A549 (cell line): ENCODE results near the gene PRSS12. TPM values are rescaled to one million over a fixed set of nuclear protein-coding genes. Genes with fewer than 3 reads are reported as not detected.

Experiments used
- ATAC-seq, 2 experiments: fragments of 200-7000 bp in 1 of 2; fragments of >200 bp in 1 of 2; cut with Nextera tagmentation in 1 of 2; cut with Tn5 transposase in 1 of 2; 3 replicates each; pipeline versions ENCODE4 v1.8.0 to v1.9.1; 2018 to 2020; ENCODE audit warnings: mild to moderate bottlenecking in 1 of 2, moderate library complexity in 1 of 2
- CTCF ChIA-PET: fragments of 300-600 bp; sonication (Branson Sonifier 250); formaldehyde crosslinking; extraction: SDS; loops from one replicate; lab custom pipeline; 2021; ENCODE audit warnings: antibody characterized with exemption, inconsistent platforms; lab: Yijun Ruan, JAX
- POLR2A ChIA-PET: fragments of 350-600 bp; formaldehyde crosslinking; extraction: SDS; loops from one replicate; lab custom pipeline; 2021; ENCODE audit warnings: antibody characterized with exemption, inconsistent platforms; lab: Yijun Ruan, JAX
- DNase-seq, 2 experiments: peaks; one replicate each; pipeline versions ENCODE4 v3.0.0 to v3.0.0-alpha.2; 2011 to 2016; ENCODE audit warnings: low read depth in 1 of 2, low spot score in 1 of 2
- FAIRE-seq: peaks from 2 replicates; lab custom pipeline; 2011; peaks lifted over from hg19 to GRCh38; lab: Jason Lieb, UNC
- H3K27ac ChIP-seq, 2 experiments: fragments of >200 bp; sonication (Bioruptor Twin); formaldehyde crosslinking; 3 replicates each; pipeline ENCODE4 v1.5.1; 2016 to 2017
- H3K4me1 ChIP-seq: fragments of >200 bp; sonication (Bioruptor Twin); formaldehyde crosslinking; 3 replicates; pipeline ENCODE4 v1.6.1; 2016
- H3K4me2 ChIP-seq: fragments of >200 bp; sonication (Bioruptor Twin); formaldehyde crosslinking; 3 replicates; pipeline ENCODE4 v1.6.1; 2016
- H3K4me3 ChIP-seq: fragments of >200 bp; sonication (Bioruptor Twin); formaldehyde crosslinking; 3 replicates; pipeline ENCODE4 v1.5.1; 2016
- H3K9me3 ChIP-seq: fragments of >200 bp; sonication (Bioruptor Twin); formaldehyde crosslinking; 3 replicates; pipeline ENCODE4 v1.6.1; 2016
- ATOH8 ChIP-seq: fragments of 250-450 bp; sonication (Bioruptor Pico); IDR thresholded peaks from 2 replicates; pipeline ENCODE4 v1.5.0; 2020; ENCODE audit warnings: low read depth, mild to moderate bottlenecking, moderate library complexity
- BHLHE40 ChIP-seq: IDR thresholded peaks from 2 replicates; pipeline ENCODE4 v1.6.1; 2012; ENCODE audit warnings: low read depth, low read length, inconsistent platforms
- CBX2 ChIP-seq: fragments of 200-600 bp; sonication (generic); IDR thresholded peaks from 2 replicates; pipeline ENCODE4 v1.6.1; 2016; ENCODE audit warnings: low read depth, mild to moderate bottlenecking, borderline replicate concordance
- CHD4 ChIP-seq: fragments of 200-600 bp; sonication (generic); IDR thresholded peaks from 2 replicates; pipeline ENCODE4 v1.6.1; 2016; ENCODE audit warnings: antibody characterized with exemption, mild to moderate bottlenecking, borderline replicate concordance
- EHMT2 ChIP-seq: fragments of 200-600 bp; sonication (generic); IDR thresholded peaks from 2 replicates; pipeline ENCODE4 v1.6.1; 2016; ENCODE audit warnings: antibody characterized with exemption, low read depth, mild to moderate bottlenecking, moderate library complexity
- ELK1 ChIP-seq: fragments of 150-350 bp; IDR thresholded peaks from 2 replicates; pipeline ENCODE4 v1.6.1; 2014; ENCODE audit warnings: low read depth, mild to moderate bottlenecking, low read length
- ESRRA ChIP-seq: fragments of 150-350 bp; IDR thresholded peaks from 2 replicates; pipeline ENCODE4 v1.6.1; 2014; ENCODE audit warnings: mild to moderate bottlenecking, low read length, borderline replicate concordance
- HES2 ChIP-seq: fragments of >200 bp; sonication (Bioruptor Twin); formaldehyde crosslinking; IDR thresholded peaks from 2 replicates; pipeline ENCODE4 v1.6.1; 2016
- HMGXB4 ChIP-seq: fragments of 250-450 bp; sonication (Bioruptor Pico); IDR thresholded peaks from 2 replicates; pipeline ENCODE4 v1.5.0; 2021; ENCODE audit warnings: mild to moderate bottlenecking, moderate library complexity, borderline replicate concordance
- HOXA7 ChIP-seq: fragments of 250-450 bp; sonication (Bioruptor Pico); IDR thresholded peaks from 2 replicates; pipeline ENCODE4 v1.5.0; 2020; ENCODE audit warnings: mild to moderate bottlenecking, moderate library complexity
- HOXB13 ChIP-seq: fragments of 250-450 bp; sonication (Bioruptor Pico); IDR thresholded peaks from 2 replicates; pipeline ENCODE4 v1.5.0; 2020; ENCODE audit warnings: low read depth, mild to moderate bottlenecking, moderate library complexity
- JUN ChIP-seq, 2 experiments: fragments of >200 bp; sonication (Bioruptor Twin); formaldehyde crosslinking; IDR thresholded peaks; 2 replicates in 1 of 2; 3 replicates in 1 of 2; pipeline ENCODE4 v1.6.1; 2016 to 2017
- KDM1A ChIP-seq: fragments of 200-600 bp; sonication (generic); IDR thresholded peaks from 2 replicates; pipeline ENCODE4 v1.6.1; 2016; ENCODE audit warnings: low read depth, mild to moderate bottlenecking
- PBX3 ChIP-seq: IDR thresholded peaks from 2 replicates; pipeline ENCODE4 v1.6.1; 2012
- RARB ChIP-seq: fragments of 250-450 bp; sonication (Bioruptor Pico); IDR thresholded peaks from 2 replicates; pipeline ENCODE4 v1.8.0; 2021; ENCODE audit warnings: mild to moderate bottlenecking, moderate library complexity
- RFX5 ChIP-seq: fragments of 450-650 bp; IDR thresholded peaks from 2 replicates; pipeline ENCODE4 v1.7.1; 2014; ENCODE audit warnings: antibody characterized with exemption, mild to moderate bottlenecking, moderate library complexity
- SREBF2 ChIP-seq: fragments of 450-650 bp; IDR thresholded peaks from 2 replicates; pipeline ENCODE4 v1.6.1; 2014; ENCODE audit warnings: mild to moderate bottlenecking, moderate library complexity
- TFCP2L1 ChIP-seq: fragments of 250-450 bp; sonication (Bioruptor Pico); IDR thresholded peaks from 2 replicates; pipeline ENCODE4 v1.5.0; 2021; ENCODE audit warnings: mild to moderate bottlenecking
- TP53 ChIP-seq: fragments of 250-450 bp; sonication (Bioruptor Pico); IDR thresholded peaks from 2 replicates; pipeline ENCODE4 v1.5.0; 2021; ENCODE audit warnings: mild to moderate bottlenecking, moderate library complexity
- ZC3H11A ChIP-seq: fragments of 450-650 bp; IDR thresholded peaks from 2 replicates; pipeline ENCODE4 v1.6.1; 2014; ENCODE audit warnings: antibody characterized with exemption, mild to moderate bottlenecking
- ZSCAN20 ChIP-seq: fragments of 250-450 bp; sonication (Bioruptor Pico); IDR thresholded peaks from 2 replicates; pipeline ENCODE4 v1.8.0; 2022; ENCODE audit warnings: mild to moderate bottlenecking, moderate library complexity
- WGBS: methylation state at CpG from one replicate; pipeline ENCODE4 v1.1.6; 2017; ENCODE audit errors: missing lambda C conversion rate; 5-methylcytosine and 5-hydroxymethylcytosine counted together
- polyA plus RNA-seq, 4 experiments: library from polyadenylated mRNA; depleted of rRNA in 3 of 4; stranded (reverse); fragments of >200 nt; fragmentation: RNase III in 1 of 4; extraction: RNeasy Plus Mini Kit Qiagen cat#74134 plus additional on column Dnase treatment in 1 of 4; gene quantifications; 2 replicates in 3 of 4; 3 replicates in 1 of 4; pipeline ENCODE4 v1.2.3, GENCODE V29; 2011 to 2017
- TF ChIP-seq, protein P1 (sequence below): fragments of 200-600 bp; sonication (generic); IDR thresholded peaks from 2 replicates; pipeline ENCODE4 v1.6.1; 2016; ENCODE audit warnings: antibody characterized with exemption, mild to moderate bottlenecking, moderate library complexity
- TF ChIP-seq, protein P2 (sequence below): fragments of >200 bp; sonication (Bioruptor Twin); formaldehyde crosslinking; IDR thresholded peaks from 3 replicates; pipeline ENCODE4 v1.5.1; 2016

The PRSS12 gene
- polyA plus RNA-seq, 2 of the 4 experiments (the other 2 are of a cell fraction), result 0.34 to 0.36 TPM

DNA sequence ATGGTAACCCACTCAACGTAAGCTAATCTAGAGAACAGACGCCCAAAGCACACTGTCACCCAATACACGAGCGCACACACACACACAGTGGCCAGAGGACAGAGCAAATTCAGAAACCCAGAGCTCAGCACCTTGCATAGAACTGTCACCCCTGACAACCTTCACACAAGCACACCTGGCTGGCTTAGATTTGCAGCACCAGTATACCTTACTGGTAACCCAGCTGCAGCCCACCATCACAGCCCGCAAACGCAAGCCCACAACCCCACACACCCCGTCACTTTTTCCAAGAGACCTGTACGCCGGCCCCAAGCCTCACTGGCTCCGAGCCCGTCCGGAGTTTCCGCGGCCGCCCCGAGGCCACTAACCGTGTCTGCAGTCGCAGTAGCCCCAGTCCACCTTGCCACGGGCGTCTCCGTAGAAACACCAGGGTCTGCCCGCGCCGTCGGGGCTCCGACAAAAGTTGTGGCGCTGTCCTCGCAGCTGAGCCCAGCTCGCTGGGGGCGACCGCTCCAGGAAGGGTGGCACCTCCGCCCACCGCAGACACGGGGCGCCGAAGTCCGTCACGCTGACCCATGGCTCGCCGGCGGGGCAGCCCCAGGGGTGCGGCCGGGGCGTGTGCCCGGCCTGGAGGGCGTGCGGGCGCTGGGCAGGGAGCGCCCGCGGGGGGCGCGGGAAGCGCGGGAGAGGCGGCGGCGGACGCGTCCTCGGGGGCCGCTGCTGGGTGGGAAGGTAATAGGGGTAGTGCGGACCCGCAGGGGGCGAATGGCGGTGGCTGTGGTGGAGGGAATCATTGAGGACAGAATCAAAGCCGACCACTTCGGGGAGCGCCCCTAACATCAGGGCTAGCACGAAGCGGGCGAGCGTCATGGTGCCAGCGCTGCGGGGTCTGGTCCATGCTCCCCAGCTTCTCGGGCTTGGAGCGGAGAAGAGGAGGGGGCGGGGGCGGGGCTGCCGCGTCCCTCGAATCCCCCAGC, 664 bp downstream of the PRSS12 start:
- H3K4me3 ChIP-seq, result peak overlapping the region; percentile 70
- no peaks in the 10 kb centered on the region for H3K9me3 ChIP-seq
- peak; percentile 5 to 10 for DNase-seq
- no peak for TF ChIP-seq PBX3
- TF ChIP-seq ZSCAN20 (CRISPR knock-in tag), result no peak
- no peak for TF ChIP-seq HES2
- TF ChIP-seq, protein P1, sequence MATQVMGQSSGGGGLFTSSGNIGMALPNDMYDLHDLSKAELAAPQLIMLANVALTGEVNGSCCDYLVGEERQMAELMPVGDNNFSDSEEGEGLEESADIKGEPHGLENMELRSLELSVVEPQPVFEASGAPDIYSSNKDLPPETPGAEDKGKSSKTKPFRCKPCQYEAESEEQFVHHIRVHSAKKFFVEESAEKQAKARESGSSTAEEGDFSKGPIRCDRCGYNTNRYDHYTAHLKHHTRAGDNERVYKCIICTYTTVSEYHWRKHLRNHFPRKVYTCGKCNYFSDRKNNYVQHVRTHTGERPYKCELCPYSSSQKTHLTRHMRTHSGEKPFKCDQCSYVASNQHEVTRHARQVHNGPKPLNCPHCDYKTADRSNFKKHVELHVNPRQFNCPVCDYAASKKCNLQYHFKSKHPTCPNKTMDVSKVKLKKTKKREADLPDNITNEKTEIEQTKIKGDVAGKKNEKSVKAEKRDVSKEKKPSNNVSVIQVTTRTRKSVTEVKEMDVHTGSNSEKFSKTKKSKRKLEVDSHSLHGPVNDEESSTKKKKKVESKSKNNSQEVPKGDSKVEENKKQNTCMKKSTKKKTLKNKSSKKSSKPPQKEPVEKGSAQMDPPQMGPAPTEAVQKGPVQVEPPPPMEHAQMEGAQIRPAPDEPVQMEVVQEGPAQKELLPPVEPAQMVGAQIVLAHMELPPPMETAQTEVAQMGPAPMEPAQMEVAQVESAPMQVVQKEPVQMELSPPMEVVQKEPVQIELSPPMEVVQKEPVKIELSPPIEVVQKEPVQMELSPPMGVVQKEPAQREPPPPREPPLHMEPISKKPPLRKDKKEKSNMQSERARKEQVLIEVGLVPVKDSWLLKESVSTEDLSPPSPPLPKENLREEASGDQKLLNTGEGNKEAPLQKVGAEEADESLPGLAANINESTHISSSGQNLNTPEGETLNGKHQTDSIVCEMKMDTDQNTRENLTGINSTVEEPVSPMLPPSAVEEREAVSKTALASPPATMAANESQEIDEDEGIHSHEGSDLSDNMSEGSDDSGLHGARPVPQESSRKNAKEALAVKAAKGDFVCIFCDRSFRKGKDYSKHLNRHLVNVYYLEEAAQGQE, result no peak
- TF ChIP-seq ELK1, result no peak
- no peak for TF ChIP-seq SREBF2
- TF ChIP-seq ZC3H11A, result no peak
- CTCF ChIA-PET, result interaction anchor here (0.6 to 3.4 kb wide), 10 partner anchors 9 to 400 kb away, joined by 3 to 13 read pairs (median 5); no protein-coding TSS in a partner anchor
- H3K4me1 ChIP-seq, result no peaks in the 10 kb centered on the region
- peak overlapping the region; percentile 97 for H3K4me2 ChIP-seq
- POLR2A ChIA-PET, result no interaction called here
- H3K27ac ChIP-seq, result peak overlapping the region; percentile 51 to 81; a peak in 5 of 6 replicates
- ATAC-seq, result peak; percentile 54 to 61
- FAIRE-seq, result no peak
- 32% methylated on average over 4 of the region's 82 CpGs for WGBS

- Histone ChIP-seq H3K9me3 (no peaks in the 10 kb centered on the region), H3K4me1 (no peaks in the 10 kb centered on the region), H3K4me3 (no peak overlapping the region), H3K4me2 (no peak overlapping the region), H3K27ac (no peak overlapping the region)
- POLR2A ChIA-PET, result no interaction called here
- DNase-seq (no peak), FAIRE-seq (no peak), ATAC-seq (no peak)
- TF ChIP-seq HMGXB4 (no peak), TFCP2L1 (no peak), ZC3H11A (no peak), EHMT2 (no peak), HOXB13 (no peak), SREBF2 (no peak), RFX5 (no peak), HOXA7 (CRISPR knock-in tag) (no peak), ESRRA (no peak), CBX2 (no peak), KDM1A (no peak), BHLHE40 (no peak), RARB (no peak), CHD4 (no peak), TP53 (no peak), ATOH8 (CRISPR knock-in tag) (no peak), JUN (IDR thresholded peaks at IDR 0.05) (no peak)
- TF ChIP-seq, protein P2, sequence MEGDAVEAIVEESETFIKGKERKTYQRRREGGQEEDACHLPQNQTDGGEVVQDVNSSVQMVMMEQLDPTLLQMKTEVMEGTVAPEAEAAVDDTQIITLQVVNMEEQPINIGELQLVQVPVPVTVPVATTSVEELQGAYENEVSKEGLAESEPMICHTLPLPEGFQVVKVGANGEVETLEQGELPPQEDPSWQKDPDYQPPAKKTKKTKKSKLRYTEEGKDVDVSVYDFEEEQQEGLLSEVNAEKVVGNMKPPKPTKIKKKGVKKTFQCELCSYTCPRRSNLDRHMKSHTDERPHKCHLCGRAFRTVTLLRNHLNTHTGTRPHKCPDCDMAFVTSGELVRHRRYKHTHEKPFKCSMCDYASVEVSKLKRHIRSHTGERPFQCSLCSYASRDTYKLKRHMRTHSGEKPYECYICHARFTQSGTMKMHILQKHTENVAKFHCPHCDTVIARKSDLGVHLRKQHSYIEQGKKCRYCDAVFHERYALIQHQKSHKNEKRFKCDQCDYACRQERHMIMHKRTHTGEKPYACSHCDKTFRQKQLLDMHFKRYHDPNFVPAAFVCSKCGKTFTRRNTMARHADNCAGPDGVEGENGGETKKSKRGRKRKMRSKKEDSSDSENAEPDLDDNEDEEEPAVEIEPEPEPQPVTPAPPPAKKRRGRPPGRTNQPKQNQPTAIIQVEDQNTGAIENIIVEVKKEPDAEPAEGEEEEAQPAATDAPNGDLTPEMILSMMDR, result no peak
- CTCF ChIA-PET, result no interaction called here
- 55% methylated on average over 3 of the region's 3 CpGs for WGBS
Observed at GRCh38 chr4:118350961-118351360, 1.8 kb downstream of the PRSS12 start.
